ENCODE measurements around the gene SCD5. TPM values are rescaled to one million over a fixed set of nuclear protein-coding genes. Genes with fewer than 3 reads are reported as not detected.

The SCD5 gene
- total and polyA plus RNA-seq, 2 of the 8 experiments (the other 6 are each of a cell fraction or from before 2014, with no cell fraction given), result 0.92 to 1.2 TPM

- Histone ChIP-seq H3K79me2 (ENCODE audit: control insufficient read depth in 1 of 2, insufficient read depth in 2 of 2, low read length in 2 of 2) (no peaks in the 10 kb centered on the region), H2BK5ac (ENCODE audit: low read depth, low read length) (no peak overlapping the region), H3K27me3 (replicated peaks in 1 of 4; ENCODE audit: control insufficient read depth in 3 of 4, extremely low read depth in 1 of 4, insufficient read depth in 3 of 4, low read length in 3 of 4) (peaks cover 0 to 1% (median 0%) of the 10 kb centered on the region in 4 experiments; a peak in 1 of 7 replicates), H3K18ac (ENCODE audit: extremely low read depth, low read length) (no peak overlapping the region), H3K4me2 (ENCODE audit: insufficient read depth in 1 of 2, low read depth in 2 of 2, low read length in 2 of 2) (no peak overlapping the region), H2BK15ac (ENCODE audit: low read length) (no peak overlapping the region), H4K20me1 (replicated peaks in 1 of 2; ENCODE audit: control insufficient read depth in 1 of 2, insufficient read depth in 2 of 2, low read length in 2 of 2) (no peaks in the 10 kb centered on the region), H3K4ac (replicated peaks; ENCODE audit: insufficient read length, low read depth, low read length) (no peak overlapping the region), H3K23ac (ENCODE audit: insufficient read length) (no peak overlapping the region), H3K14ac (ENCODE audit: insufficient read length) (no peak overlapping the region), H3K36me3 (ENCODE audit: control insufficient read depth in 2 of 4, insufficient read depth in 4 of 4, low read length in 3 of 4) (no peaks in the 10 kb centered on the region), H4K5ac (ENCODE audit: insufficient read length, low read depth, low read length) (no peak overlapping the region), H3K56ac (replicated peaks; ENCODE audit: insufficient read length, low read depth, low read length) (no peak overlapping the region), H2AFZ (ENCODE audit: low read length) (no peak overlapping the region), H2BK120ac (replicated peaks; ENCODE audit: low read depth, low read length) (no peak overlapping the region), H3K4me3 (ENCODE audit: extremely low read depth in 1 of 4, insufficient read depth in 2 of 4, low read depth in 3 of 4, low read length in 4 of 4) (no peak overlapping the region), H3K23me2 (ENCODE audit: low read depth, low read length) (no peaks in the 10 kb centered on the region), H4K91ac (replicated peaks; ENCODE audit: insufficient read length, low read length) (no peak overlapping the region), H2BK20ac (ENCODE audit: low read length) (no peak overlapping the region), H3K4me1 (replicated peaks in 1 of 4; ENCODE audit: control insufficient read depth in 3 of 4, insufficient read depth in 4 of 4, low read length in 3 of 4) (no peaks in the 10 kb centered on the region; a peak in 2 of 7 replicates), H3K79me1 (ENCODE audit: low read depth, low read length) (no peaks in the 10 kb centered on the region), H3K9me3 (ENCODE audit: insufficient read depth in 2 of 2, low read depth in 1 of 2, low read length in 1 of 2) (no peaks in the 10 kb centered on the region), H3K27ac (ENCODE audit: low read depth, low read length) (no peak overlapping the region), H2AK5ac (ENCODE audit: low read depth, low read length) (no peak overlapping the region), H3K9ac (replicated peaks in 1 of 4; ENCODE audit: extremely low read depth in 1 of 4, low read depth in 3 of 4, low read length in 3 of 4) (no peak overlapping the region), H2BK12ac (ENCODE audit: low read depth, low read length) (no peak overlapping the region), H4K8ac (ENCODE audit: extremely low read depth, insufficient read depth, low read length) (no peak overlapping the region)
- CTCF ChIA-PET (ENCODE audit: partially characterized antibody), result interaction anchor here (0.8 to 1.3 kb wide), 7 partner anchors 8 to 106 kb away, joined by 3 to 5 read pairs (median 3); no protein-coding TSS in a partner anchor
- DNase-seq (ENCODE audit: low read depth in 1 of 2, low spot score in 2 of 2) (no peak), FAIRE-seq (no peak)
- POLR2A ChIA-PET (ENCODE audit: partially characterized antibody), result no interaction called here
- 87% methylated on average over 6 of the region's 6 CpGs; no CpG with 5 or more reads in 1 of the 2 experiments for WGBS, 2 experiments (ENCODE audit: extremely low coverage in 1 of 2, insufficient coverage in 1 of 2, insufficient read length in 1 of 2, insufficient replicate concordance in 2 of 2, low coverage in 1 of 2, low lambda C conversion rate in 2 of 2, missing lambda C conversion rate in 1 of 2)
- TF ChIP-seq CTBP2 (IDR thresholded peaks at IDR 0.05; ENCODE audit: borderline replicate concordance, insufficient read depth, insufficient read length, low read length) (no peak), TBP (IDR thresholded peaks at IDR 0.05; ENCODE audit: low read depth, low read length) (no peak), RAD21 (IDR thresholded peaks at IDR 0.05 in 1 of 2, conservative IDR thresholded peaks at IDR 0.05 in 1 of 2; ENCODE audit: low read depth in 2 of 2, low read length in 2 of 2) (no peak), KDM1A (IDR thresholded peaks at IDR 0.05; ENCODE audit: borderline replicate concordance, low read length) (no peak), TAF7 (optimal IDR thresholded peaks at IDR 0.05; ENCODE audit: borderline replicate concordance, low read depth, low read length) (no peak), RNF2 (IDR thresholded peaks at IDR 0.05; ENCODE audit: borderline replicate concordance, low read depth, low read length, missing control alignments, poor library complexity, severe bottlenecking) (no peak), HDAC2 (IDR thresholded peaks at IDR 0.05; ENCODE audit: borderline replicate concordance in 1 of 2, low read depth in 2 of 2, low read length in 2 of 2) (no peak), BRCA1 (IDR thresholded peaks at IDR 0.05; ENCODE audit: low read depth, low read length) (no peak), NRF1 (IDR thresholded peaks at IDR 0.05; ENCODE audit: low read depth, low read length) (no peak), NANOG (IDR thresholded peaks at IDR 0.05; ENCODE audit: insufficient read depth, low read depth, low read length, poor library complexity, severe bottlenecking) (no peak)
Observed at GRCh38 chr4:82661181-82661992, 137.2 kb downstream of the SCD5 start.
